ENCODE measurements around the gene GPR26.

DNA sequence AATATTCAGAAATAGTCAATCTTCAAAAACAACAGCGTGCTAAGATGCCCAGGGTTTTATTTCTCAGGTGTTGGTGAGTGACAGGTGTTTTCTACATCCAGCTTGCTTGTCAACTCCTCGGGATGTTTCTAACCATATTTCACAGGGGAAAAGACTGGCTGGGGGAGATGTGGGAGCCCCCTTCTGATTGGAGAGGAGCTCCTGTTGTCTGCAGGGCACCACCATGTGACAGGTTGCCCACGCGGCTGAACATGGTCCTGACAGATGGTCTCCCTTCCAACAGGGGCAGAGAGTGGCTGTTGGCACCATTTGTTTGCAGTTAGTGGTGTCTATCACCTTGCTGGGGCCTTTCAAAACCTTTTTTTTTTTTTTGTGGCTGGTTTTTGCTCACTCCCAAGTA is 16.5 kb upstream of the GPR26 start:
- TF ChIP-seq, protein P1, sequence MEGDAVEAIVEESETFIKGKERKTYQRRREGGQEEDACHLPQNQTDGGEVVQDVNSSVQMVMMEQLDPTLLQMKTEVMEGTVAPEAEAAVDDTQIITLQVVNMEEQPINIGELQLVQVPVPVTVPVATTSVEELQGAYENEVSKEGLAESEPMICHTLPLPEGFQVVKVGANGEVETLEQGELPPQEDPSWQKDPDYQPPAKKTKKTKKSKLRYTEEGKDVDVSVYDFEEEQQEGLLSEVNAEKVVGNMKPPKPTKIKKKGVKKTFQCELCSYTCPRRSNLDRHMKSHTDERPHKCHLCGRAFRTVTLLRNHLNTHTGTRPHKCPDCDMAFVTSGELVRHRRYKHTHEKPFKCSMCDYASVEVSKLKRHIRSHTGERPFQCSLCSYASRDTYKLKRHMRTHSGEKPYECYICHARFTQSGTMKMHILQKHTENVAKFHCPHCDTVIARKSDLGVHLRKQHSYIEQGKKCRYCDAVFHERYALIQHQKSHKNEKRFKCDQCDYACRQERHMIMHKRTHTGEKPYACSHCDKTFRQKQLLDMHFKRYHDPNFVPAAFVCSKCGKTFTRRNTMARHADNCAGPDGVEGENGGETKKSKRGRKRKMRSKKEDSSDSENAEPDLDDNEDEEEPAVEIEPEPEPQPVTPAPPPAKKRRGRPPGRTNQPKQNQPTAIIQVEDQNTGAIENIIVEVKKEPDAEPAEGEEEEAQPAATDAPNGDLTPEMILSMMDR (IDR thresholded peaks at IDR 0.05): no peak
- no peak for TF ChIP-seq POLR2A (IDR thresholded peaks at IDR 0.05)
